Suppressor macrophage treated with lipopolysaccharide for 4 hours (primary cell): ENCODE data around the gene RBM25.
A peak's percentile ranks its signal among the peaks of the same experiment; 100 is the strongest.
"Not testable (repeated sequence)": the region's sequence is repeated elsewhere in the genome, so short reads cannot be mapped to it uniquely, and the experiment has no call there.

Experiments
- DNase-seq: peaks from one replicate; pipeline ENCODE4 v3.0.0-alpha.2; 2020

The RBM25 gene

DNA sequence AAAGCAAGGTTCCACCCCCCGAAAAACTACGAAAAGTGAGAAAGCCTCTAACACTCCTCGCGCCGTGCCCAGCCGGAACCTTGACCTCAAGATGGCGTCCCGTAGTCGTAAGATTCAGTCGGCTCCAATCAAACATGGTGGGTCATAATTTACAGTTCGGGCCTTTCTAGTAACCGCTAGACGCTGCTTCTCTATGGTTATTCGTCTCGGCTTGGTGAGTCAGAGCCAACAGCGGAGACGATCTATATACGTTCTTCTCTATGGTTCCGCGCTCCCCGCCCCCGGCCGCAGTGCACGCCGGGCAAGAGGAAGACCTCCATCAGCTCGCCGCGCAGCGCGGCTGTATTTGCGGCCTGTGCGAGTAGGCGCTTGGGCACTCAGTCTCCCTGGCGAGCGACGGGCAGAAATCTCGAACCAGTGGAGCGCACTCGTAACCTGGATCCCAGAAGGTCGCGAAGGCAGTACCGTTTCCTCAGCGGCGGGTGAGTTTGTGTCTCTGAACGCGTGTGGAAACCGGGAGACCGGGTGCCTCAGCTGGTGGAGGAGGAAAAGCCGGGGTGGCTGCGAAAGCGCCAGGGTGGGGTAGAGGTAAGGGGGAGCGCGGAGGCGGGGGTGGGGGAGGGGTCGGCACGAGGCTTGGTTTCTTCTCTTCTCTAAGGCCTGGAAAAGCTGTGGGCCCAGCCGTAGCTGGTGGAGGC lies at the start of gene RBM25:
TSS of gene RBM25 (plus strand) at position 311 of the 698 bp plus-strand sequence. CDS start 13,108 bp downstream, outside the sequence.
- peak; percentile 99 for DNase-seq

DNA sequence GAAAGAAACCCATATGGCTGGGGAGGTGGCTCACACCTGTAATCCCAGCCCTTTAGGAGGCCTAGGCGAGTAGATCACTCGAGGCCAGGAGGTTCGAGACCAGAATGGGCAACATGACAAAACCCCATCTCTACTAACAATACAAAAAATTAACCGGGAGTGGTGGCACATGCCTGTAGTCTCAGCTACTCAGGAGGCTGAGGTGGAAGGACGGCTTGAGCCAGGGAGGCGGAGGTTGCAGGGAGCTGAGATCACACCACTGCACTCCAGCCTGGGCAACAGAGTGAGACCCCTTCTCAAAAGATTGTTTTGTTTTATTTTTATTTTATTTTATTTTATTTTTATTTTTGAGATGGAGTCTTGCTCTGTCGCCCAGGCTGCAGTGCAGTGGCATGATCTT lies 47.1 kb upstream of the RBM25 start:
- DNase-seq, result not testable (repeated sequence)

DNA sequence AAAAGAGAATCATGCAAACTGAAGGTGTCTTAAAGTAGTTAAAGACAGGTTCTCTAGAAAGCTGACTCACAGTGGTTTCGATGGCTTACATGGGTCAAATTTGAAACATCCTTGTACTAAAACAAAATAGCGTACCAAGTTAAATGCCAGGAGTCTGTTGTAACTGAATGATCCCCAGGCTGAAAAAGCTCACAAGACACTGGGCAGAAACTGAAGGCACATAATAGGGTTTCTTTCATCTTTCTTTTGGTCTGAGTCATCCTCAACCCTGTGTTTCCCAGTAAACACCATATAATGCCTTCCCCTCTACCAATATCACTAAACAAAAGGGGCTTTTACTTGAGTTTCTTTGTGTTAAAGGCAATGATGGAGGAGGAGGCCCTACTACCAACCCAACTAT lies 44.2 kb upstream of the RBM25 start:
- peak; percentile 27 for DNase-seq

DNA sequence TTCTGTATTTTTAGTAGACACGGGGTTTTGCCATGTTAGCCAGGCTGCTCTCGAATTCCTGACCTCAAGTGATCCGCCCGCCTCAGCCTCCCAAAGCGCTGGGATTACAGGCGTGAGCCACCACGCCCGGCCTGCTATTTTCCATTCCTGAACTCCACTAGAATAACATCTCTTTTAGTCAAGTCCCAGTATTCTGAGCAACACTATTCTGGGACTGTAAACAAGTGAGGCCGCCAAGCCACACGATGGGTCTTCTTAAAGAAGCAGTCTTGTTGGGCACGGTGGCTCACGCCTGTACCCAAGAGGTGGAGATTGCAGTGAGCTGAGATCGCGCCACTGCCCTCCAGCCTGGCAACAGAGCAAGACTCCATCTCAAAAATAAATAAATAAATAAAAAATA lies 42.8 kb upstream of the RBM25 start:
- not testable (repeated sequence) for DNase-seq

DNA sequence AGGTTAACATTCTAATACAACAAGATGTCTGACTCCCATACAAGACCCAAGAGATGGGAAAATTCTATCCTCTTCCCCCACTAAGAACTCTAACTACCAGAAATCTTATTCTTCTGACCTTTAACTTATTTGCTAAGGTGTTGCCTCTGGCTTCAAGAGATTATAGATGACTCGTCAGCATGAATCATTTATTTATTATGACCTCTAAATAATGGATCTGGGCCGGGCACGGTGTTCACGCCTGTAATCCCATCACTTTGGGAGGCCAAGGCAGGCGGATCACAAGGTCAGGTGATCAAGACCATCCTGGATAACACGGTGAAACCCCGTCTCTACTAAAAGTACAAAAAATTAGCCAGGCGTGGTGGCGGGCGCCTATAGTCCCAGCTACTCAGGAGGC lies 42.3 kb upstream of the RBM25 start:
- DNase-seq, result not testable (repeated sequence)

DNA sequence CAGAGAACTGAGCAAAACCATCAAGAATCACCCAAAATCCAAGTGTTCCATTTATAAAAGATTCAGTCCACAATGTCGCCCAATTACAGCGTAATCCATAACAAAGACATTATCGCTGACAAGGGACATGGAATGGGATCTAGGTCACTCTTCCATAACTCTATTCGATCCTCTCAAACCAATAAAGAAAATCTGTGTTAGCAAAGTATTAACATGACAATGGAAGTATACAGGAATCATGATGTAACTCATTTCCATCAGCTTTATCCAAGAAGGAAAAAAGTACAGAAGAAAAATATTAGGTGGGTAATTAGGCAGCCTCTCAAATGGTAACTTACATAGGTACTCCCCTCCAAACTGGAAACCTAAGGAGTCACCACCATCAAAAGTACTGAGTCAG lies 36.3 kb upstream of the RBM25 start:
- no peak for DNase-seq

DNA sequence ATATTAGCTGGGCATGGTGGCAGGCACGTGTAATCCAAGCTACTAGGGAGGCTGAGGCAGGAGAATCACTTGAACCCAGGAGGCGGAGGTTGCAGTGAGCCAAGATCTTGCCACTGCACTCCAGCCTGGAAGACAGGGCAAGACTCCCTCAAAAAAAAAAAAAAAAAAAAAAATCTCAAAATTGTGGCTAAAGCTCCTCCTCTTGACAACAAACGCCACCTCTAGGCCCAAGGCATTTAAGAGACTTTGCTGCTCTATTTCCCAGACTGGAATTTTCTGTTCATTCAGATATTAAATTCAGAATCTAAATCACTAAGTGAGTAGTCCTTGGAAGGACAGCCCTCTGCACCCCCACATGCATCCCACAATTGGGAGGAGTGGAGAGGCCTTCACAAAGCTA lies 32.8 kb upstream of the RBM25 start:
- DNase-seq, result no peak

DNA sequence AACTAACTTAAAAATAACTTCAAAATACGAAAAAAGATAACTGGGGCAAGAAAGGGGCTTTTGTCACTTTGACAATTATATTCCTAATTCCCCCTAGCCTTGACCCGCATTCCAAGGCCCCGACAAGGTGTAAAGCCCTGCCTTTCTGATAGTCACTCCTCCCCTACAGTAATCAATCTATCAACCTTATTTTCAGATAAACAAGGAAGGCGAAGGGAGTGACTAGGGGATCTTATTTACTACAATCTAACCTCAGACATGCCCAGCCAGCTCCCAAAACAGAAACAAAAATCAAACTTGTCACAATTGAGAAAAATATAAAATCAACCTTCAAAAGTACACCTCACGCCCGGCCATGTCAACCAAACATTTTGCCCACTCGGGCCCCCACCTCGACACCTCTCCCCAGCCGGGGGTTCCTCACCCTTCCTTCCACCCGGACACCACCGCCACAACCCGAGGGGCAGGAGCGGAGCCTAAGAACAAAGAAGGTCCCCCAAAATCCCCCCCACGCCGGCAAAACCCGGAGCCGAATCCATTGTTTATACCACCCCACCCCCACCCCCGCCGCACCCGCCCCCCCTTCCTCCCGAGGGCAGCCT lies 32.0 kb upstream of the RBM25 start:
- DNase-seq, result peak; percentile 7

DNA sequence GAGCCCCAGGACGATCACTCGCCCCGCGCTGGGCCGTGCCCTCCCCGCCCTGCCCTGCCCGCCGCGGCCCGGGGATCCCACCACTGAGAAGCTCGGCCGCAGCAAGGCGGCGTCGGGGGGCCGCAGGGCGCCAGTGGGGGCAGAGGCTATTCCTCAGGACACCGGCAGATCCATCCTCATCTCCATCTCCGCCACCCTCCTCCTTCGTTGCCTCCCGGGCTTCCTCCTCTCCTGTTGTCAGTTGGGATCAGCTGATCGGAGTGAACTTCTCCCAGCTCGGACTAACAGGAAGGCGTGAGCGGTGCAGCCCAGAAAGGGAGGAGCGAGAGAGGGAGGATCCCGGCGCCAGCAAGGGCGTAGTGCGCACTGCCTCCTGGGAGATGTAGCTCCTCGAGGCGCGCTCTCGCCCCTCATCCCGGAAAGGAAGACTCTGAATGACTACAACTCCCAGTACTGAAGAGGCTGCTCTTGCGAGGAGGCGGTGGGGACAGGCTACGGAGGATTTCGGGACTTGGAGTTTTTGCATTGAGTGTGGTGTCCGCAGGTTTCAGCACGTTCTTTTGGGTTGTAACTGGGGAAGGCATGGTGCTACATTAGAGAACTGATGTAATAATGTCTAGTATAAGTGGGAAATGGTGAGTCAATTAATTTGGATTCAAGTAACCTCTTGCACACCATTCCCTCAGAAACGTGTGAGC lies 31.3 kb upstream of the RBM25 start, which contains the start of gene ZFYVE1:
TSS of gene ZFYVE1 (minus strand) at position 262 of the 698 bp plus-strand sequence. CDS start 2,598 bp downstream, outside the sequence.
- peak; percentile 98 for DNase-seq

DNA sequence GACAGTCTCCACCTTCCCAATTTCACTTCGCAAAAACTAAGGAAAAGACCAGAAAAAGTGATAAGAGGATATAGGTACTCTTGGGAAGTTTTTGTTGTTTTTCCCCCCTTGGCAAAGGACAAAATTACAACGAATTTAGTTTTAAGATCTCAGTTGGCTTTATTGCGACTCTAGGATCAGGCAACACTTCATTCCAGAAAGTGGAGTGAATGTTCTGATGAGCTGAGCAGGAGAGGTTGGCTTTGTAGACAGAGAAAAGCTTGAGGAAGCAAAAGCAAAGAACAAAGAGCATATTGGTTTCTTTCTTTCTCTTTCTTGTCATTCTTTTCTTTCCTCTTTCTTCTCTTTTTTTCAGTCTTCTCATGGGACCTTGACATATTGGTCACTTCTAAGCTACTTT lies 30.8 kb upstream of the RBM25 start:
- DNase-seq, result no peak

DNA sequence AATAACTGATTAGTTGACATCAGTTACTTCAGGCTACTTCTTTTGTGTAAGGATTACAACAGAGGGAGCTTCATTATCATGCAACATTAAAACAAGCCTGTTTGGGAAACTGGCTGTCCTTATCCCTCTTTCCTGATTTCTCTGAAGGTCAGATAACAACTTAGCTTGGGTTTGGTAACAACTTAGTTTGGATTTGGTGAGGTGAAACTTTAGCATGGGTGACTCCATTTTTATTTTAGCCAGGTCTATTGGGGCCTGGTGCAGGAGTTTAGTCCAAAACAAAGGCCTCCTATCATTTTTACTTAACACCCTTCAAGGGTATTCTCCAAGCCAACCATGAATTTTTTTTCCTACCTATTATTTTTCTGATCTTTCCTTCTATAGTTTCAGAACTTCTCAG lies 30.4 kb upstream of the RBM25 start:
- DNase-seq, result no peak

DNA sequence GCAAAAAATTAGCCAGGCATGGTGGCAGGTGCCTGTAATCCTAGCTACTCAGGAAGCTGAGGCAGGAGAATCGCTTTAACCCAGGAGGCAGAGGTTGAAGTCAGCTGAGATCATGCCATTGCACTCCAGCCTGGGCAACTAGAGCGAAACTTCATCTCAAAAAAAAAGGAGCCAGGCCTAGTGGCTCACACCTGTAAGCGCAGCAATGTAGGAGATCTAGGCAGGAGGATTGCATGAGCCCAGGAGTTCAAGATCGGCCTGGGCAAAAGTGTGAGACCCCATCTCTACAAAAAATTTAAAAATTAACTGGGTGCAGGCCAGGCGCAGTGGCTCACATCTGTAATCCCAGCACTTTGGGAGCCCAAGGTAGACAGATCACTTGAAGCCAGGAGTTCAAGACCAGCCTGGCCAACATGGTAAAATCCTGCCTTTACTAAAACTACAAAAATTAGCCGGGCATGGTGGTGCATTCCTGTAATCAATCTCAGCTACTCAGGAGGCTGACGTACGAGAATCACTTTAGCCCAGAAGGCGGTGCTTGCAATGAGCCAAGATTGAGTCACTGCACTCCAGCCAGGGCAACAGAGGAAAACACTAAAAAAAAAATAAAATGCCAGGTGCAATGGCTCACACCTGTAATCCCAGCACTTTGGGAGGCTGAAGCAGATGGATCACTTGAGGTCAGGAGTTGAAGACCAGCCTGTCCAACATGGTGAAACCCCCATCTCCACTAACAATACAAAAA lies 21.5 kb upstream of the RBM25 start:
- DNase-seq, result not testable (repeated sequence)

DNA sequence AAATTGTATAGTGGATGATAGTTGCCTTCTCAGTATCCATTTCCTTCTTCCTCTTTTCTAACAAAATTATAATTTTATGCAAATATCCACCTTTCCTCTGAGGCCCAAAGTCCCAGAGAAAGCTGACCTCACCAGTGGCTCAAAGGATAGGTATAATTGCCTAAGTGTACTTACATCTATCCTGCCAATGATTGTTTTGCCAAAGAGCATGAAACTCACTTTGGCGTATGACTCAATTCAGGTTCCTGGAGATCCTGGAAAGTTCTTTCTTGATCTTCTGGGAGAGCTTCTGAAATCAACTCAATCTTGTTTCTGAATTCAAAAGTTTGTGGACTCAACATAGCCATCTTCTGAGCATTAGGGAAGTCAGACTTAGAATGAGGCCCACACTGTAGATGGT lies 10.5 kb upstream of the RBM25 start:
- DNase-seq, result no peak

DNA sequence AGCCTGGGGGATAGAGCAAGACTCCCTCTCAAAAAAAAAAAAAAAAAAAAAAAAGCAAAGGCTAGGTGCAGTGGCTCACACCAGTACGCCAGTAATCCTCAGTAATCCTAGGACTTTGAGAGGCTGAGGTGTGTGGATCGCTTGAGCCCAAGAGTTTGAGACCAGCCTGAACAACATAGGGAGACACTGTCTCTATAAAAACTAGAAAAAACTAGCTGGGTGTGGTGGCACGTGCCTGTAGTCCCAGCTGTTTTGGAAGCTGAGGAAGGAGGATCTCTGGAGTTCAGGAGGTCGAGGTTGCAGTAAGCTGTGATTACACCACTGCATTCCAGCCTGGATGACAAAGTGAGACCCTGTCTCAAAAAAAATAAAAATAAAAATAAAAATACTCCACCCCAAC lies 8.9 kb upstream of the RBM25 start:
- no peak for DNase-seq

DNA sequence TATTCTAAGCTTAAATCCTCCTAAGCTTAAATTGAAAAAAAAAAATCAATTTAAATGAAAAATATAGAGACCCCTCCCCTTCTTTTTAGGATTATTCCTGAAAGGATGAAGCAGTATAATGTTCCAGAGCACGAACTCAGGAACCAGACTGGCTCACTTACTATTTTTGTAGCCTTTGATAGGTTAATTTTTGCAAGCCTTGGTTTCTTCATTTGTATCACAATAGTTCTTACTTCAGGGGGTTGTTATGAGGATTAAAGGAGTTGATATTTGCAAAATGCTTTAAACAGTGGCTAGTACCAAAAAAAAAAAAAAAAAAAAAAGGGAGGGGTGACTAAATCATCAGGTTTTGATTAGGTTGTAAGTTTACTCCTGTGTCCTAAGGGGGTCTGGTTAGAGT lies 3.1 kb upstream of the RBM25 start:
- DNase-seq, result no peak

DNA sequence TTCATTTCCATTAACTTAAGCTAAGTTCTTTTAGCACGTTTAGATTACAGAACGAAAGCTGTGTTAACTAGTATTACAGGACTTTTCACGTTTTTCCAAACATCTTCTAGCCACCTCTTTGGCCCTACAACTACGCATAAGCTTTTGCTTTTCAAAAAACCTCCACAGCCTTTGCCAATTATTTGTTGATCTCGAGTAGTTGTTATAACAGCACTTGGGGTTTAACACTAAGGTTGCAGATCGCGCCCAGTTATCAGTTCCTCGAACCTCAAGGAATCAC lies 450 bp upstream of the RBM25 start:
- DNase-seq, result no peak

DNA sequence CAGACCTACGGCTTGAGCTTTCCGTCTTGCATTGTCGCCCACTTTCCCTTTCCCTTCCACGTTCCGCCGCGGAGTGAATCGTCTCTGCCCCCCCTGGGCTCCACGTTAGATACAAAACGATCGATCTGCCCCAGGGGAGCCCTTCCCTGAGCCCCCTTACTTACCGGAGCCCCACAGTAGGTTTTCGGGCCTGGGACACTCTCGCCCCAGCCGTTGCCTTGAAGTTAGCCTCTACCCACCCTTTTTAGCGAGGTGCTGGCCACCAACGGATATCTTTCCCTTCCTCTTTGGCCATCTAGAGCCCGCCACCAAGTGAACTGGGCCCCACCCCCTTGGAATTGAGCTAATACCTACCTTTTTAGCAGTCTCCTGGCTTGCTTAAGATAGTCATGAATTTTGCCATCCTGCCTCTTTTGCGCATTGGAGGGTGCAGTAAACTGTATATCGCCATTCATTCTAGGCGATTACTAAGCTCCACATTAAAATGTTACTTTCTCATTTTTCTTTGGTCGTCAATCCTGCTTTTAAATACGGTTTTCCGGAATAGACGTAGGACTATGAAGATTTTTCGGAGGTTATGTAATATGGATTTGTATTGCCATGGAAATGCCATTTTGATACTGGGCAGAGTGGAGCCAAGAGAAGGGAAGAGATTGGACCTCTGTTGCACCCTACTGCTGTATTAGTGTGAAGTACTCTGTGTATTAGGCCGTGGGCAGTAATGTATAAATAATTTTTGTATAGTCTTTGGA lies 764 bp downstream of the RBM25 start:
- DNase-seq, result peak; percentile 63

DNA sequence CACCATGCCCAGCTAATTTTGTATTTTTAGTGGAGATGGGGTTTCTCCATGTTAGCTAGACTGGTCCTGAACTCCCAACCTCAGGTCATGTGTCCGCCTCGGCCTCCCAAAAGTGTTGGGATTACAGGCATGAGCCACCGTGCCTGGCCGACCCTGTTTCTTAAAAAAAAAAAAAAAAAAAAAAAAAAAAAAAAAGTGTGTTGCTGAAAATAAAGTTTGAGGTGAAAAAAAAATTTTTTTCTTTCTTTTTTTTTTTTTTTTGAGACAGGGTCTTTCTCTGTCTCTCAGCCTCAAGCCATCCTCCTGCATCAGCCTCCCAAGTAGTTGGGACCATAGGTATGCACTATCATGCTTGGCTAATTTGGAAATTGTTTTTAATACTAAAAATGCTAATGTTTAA lies 11.3 kb downstream of the RBM25 start:
- DNase-seq, result no peak

DNA sequence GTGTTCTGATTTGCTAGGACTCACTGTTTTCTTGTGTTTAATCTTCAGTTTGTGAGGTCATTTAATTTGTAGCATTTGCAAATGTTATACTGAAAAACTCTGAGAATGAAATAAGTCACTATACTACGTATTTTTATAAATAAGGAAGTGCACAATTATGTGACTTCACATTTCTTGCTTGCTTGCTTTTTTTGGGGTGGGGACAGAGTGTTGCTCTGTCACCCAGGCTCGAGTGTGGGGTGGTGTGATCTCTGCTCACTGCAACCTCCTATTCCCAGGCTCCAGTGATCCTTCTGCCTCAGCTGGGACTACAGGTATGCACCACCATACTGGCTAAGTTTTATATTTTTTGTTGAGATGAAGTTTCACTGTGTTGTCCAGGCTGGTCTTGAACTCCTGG lies 32.7 kb downstream of the RBM25 start:
- DNase-seq, result peak; percentile 32

DNA sequence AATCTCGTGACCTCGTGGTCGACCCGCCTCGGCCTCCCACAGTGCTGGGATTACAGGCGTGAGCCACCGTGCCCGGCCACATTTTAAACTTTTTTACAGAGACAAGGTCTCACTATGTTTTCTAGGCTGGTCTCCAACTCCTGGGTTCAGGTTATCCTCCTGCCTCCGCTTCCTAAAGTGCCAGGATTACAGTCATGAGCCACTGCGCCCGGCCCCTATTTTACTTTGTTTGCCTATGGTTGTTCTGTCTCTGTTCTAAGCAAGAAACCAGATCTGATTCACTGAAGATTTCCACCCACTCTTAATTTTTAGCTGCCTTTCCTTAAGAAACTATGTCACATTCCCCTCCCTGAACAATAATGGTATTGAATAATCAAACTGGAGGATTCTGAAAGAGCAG lies 39.1 kb downstream of the RBM25 start:
- DNase-seq, result no peak

DNA sequence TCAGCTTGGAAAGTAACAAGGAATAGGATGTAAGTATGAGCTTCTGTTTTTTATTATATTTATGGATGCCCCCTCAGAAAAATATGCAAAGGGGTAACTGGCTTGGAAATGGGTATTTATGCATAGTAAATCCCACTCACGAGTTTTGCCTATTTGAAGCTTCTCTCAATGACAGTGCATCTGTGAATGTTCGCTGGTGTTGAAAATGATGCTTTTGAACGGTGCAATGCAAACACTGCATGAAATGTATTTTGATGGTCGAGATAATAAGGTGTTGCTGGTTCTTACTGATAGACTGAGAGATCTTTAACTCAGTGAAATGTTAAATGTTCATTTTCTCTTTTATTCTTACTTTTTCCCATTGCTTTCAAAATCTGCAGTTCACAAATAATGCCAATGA lies 42.0 kb downstream of the RBM25 start:
- no peak for DNase-seq

DNA sequence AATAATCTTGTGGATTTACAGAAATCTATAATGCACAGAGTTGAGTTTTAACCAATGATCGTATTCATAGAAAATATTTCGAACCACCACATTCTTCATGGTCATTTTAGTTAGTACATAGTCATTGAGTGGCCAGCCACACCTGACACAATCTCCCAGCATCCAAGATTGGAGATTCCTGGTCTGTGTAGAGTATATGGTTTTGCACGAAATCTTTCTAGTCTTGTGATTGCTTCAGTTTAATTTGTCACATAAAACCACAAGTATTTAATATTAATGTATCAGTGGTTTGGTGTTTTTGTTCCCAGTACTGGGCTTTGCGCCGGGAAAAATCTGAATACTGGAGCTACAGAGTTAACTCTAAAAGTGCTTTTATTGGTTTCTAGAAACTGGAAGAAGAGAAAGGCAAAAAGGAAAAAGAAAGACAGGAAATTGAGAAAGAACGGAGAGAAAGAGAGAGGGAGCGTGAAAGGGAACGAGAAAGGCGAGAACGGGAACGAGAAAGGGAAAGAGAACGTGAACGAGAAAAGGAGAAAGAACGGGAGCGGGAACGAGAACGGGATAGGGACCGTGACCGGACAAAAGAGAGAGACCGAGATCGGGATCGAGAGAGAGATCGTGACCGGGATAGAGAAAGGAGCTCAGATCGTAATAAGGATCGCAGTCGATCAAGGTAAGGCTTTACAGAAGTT lies 44.6 kb downstream of the RBM25 start:
- DNase-seq, result no peak
